GM21526 (cell line): ENCODE measurements around the gene AKNA.
"Not testable (repeated sequence)": the region's sequence is repeated elsewhere in the genome, so short reads cannot be mapped to it uniquely, and the experiment has no call there.

ENCODE experiments used
- ATAC-seq: cut with Tn5 transposase; IDR thresholded peaks from one replicate; pipeline ENCODE4 v1.9.1; 2021; ENCODE audit warnings: moderate library complexity; ENCODE audit not compliant: unreplicated experiment, low FRiP score

Gene AKNA

DNA sequence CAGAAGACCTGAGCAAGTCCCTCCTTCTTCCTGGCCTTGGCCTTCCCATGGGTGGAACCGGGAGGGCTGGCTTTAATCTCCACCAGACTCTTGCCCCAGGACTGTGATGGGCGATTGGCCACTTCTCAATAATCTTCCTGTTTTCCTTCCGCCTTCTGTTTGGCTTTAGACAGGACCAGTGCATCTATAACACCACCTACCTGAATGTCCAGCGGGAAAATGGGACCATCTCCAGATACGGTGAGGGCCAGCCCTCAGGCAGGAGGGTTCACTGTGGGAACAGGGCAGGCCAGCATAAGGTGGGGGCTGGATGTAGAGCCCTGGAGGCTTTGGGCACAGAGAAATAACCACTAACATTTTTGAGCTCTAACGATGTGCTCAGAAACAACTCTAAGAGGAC lies 63.9 kb downstream of the AKNA start:
- ATAC-seq = not testable (repeated sequence)

DNA sequence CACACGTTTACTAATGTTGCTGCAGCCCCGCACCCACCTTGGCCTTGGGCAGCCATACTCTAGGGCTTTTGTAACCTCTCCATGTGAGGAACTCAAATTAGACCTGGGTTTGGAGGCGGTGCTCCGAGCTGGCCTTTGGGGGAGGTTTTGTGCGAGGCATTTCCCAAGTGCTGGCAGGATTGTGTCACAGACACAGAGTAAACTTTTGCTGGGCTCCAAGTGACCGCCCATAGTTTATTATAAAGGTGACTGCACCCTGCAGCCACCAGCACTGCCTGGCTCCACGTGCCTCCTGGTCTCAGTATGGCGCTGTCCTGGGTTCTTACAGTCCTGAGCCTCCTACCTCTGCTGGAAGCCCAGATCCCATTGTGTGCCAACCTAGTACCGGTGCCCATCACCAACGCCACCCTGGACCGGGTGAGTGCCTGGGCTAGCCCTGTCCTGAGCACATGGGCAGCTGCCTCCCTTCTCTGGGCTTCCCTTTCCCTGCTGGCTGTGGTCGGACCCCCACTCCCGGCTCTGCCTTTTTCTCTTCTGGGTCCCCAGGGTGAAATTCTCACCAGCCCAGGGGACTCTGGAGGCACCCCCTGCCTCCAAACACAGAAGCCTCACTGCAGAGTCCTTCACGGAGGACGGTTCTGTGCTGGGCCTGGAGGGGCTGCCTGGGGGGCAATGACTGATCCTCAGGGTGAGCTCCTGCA lies 64.8 kb downstream of the AKNA start, which contains the start of gene ORM1:
Gene ORM1 (plus strand): TSS at position 268 of the 701 bp plus-strand sequence. CDS start 36 bp downstream, at position 304.
- not testable (repeated sequence) for ATAC-seq

DNA sequence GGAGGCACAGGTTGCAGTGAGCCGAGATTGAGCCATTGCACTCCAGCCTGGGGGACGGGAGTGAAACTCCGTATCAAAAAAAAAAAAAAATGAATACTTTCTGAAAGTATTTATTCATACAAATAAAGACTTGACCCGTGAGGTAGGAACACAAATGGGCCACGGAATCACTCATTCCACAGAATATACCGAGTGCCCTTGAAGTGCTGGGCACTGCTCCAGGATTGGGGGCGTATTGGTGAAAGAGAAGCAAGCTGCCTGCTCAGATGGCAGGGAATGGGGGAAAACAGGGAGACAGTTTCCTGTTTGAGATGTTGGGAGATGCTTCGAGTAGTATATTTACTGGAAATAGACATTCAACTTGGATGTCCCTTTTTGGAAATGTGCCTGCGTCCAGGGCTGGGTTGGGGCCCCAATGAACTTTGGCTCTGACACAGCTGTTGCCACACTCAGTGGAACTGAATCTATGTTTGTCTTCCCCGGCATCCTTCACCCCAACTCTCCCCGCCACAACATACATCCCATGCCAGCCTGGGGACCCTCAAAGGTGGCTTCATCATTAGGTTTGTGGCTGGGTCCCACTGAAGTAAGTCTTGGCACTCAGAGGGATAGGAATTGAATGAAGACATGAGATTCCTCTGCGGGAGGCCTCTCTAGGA lies 65.5 kb downstream of the AKNA start:
- ATAC-seq = not testable (repeated sequence)

DNA sequence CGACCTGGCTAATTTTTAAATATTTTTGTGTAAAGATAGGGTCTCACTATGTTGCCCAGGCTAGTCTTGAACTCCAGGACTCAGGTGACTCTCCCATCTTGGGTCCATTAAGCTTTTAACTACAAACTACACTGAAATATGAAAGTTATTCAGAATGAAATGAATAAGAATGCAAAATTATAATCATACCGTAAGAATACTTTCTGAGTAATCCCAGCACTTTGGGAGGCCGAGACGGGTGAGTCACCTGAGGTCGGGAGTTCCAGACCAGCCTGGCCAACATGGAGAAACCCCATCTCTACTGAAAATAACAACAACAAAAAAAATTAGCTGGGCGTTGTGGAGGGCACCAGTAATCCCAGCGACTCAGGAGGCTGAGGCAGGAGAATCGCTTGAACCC lies 66.0 kb downstream of the AKNA start:
- no peak for ATAC-seq

DNA sequence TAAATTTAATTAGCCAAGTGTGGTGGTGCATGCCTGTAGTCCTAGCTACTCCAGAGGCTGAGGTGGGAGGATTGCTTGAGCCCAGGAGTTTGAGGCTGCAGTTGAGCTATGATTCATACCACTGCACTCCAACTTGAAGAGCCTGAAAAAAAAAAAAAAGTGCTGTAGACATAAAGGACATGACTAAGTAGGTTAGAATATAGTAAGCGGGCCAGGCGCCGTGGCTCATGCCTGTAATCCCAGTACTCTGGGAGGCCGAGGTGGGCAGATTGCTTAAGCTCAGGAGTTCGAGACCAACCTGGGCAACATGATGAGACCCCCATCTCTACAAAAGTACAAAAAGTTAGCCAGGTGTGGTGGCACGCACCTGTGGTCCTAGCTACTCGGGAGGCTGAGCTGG lies 67.1 kb downstream of the AKNA start:
- not testable (repeated sequence) for ATAC-seq

DNA sequence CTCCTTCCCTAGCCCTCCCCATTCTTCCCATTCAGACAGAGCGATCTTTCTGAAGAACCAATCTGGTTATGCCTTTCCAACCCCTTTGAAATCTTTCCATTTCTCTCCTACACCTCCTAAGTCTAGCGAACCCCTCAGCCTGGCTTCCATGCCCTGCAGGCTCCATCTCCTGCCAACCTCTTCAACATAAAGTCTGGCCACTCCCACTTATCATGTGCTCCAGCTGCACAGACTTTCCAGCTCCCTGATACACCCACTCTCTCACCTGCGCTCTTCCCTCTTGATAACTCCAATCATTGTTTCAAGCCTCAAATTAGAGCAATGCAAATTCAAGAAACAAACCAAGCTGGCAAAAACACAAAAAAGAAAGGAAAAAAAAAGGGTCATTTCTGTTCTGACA lies 68.6 kb downstream of the AKNA start:
- no peak for ATAC-seq

DNA sequence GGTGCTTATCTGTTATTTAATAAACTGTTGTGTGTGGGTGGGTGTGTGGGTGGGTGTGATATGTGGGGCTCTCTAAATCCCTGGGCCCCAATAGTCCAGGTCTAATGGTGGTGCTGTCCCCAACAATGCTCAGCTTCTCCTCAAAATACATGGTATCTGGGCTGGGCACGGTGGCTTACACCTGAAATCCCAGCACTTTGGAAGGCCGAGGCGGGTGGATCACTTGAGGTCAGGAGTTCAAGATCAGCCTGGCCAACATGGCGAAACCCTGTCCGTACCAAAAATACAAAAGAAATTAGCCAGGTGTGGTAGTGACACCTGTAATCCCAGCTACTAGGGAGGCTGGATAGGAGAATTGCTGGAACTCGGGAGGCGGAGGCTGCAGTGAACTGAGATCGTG lies 69.4 kb downstream of the AKNA start:
- ATAC-seq = no peak

DNA sequence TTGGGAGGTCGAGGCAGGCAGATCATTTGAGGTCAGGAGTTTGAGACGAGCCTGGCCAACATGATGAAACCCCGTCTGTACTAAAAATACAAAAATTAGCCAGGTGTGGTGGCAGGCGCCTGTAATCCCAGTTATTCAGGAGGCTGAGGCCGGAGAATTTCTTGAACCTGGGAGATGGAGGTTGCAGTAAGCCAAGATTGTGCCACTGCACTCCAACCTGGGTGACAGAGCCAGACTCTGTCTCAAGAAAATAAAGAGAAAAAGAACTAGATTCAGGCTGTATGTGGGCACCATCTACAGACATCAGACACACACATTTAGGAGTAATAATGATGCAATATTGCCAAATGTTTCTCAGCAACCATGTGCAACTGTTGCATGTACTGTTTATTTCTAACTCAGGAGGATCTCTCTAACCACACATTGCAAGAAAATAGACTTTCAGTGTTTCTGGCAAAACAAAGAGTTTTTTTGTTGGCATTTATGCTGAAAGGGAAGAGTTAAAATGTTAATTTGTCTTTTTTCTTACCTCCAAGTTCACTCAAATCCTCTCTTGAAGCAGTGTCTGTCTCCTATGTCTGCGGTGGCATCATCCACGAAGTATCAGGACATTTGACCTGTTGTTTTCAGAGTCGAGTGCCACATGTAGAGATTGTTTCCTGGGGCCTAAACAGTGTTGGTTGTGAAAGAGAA lies 70.0 kb downstream of the AKNA start:
- ATAC-seq = no peak

DNA sequence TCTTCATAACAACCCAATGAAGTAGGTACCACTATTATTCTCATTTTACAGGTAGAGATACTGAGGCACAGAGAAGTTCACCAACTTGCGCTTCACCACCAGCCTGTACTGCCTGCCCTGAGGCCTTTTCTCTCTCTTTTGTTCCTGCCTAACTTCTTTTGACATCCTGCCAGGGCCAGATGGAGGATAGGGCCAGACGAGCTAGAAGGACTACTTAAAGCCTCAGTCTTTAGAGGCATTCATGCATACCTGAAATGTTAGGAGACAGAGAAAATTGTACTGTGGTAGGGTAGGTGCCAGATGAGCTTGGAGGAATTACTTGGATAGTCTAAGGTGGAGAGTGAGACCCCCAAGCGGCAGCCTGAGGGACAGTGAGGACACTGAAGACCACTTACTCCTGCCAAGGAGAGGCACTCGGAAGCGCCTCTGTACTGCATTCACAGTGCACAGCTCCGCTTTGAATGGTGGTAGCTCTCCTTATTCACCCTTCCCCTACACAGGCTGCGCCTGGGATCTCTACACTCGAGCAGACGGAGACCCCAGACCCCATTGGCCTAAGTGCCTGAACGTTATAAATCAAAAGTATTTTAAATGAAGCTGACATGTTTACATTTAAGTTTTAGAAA lies 71.1 kb downstream of the AKNA start:
- no peak for ATAC-seq

DNA sequence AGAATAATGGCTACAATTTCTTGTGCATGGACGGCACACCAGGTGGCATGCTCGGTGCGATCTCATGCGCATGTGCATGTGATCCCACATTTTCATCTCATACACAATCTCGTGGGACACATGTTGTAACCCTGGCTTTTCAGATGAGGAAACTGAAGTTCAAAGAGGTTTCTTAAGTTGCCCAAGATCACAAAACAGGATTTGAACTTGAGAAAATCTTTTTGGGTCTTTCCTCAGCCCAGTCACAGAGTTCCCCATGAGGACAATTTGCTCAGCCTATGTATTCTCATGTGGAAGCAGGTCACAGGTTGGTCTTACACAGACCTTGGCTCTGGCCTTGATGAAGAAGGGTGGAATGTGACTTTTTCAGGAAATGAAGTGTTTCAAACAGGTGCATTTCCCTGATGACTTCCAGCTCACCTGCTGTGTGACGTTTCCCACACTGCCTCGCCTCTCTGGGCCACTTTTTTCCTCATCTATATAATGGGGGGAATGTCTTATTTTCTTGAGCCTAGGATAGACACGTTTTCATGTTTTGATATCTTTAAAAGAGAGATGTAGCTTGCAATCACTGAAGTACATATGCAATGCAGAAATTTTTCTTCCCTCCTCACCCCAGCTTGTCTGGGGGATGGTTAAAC lies 71.9 kb downstream of the AKNA start:
- ATAC-seq = no peak

DNA sequence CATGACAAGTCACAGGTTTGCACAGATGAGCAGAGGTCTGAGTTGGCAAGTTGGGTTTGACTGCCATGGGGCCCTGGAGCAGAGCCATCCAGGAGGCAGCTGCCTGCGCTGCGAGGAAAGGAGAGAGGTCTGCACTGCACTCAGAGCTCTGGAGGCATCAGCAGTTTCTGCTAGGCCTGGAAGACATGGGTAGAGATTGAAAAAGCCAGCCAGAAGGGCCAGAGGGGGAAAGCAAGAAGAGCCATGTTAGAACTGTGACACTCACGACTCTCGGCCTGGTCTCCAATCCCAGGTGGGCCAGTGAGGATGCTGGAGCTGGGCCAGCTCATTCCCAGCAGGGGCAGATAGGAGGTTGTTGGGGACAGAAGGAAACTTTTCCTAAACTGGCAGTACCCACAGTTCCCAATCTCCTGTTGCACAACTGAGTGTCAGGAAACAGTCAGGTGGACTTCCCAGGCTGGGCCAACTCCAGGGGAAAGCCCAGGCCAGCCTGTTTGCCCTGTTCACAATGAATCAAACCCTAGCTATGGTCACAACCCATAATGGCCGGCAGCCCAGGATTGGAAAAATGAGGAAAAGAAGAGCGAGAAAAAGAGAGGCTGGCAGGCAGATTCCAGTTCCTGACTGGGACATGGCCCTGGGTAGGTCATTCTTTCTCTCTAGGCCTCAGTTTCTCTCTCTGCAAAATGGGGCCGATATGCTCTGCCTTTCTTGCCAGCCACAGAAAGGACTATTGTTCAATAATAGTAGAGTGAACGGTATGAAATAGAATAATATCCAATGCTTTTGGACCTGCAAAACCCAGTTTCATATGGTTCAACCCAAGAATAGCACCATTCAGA lies 72.7 kb downstream of the AKNA start:
- no peak for ATAC-seq

DNA sequence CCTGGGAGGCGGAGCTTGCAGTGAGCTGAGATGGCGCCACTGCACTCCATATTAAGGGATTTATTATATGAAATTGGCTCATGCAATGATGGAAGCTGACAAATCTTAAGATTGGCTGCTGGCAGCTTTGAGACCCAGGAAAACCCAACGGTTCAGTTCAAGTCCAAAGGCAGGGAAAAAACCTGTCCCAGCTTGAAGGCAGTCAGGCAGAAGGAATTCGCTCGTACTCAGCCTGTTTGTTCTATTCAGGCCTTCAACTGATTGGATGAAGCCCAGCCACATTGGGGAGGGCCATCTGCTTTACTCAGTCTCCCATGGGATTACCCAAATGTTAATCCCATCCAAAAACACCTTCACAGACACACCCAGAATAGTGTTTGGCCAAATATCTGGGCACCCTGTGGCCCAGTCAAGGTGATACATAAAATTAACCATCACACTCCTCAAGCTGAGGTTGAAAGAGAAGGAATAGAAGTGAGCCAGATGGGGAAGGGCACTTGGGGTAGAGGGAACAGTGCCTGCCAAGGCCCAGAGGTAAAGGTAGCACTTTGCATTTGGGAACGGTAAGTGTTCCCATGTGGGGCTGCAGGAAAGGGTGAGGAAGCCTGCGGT lies 73.4 kb downstream of the AKNA start:
- no peak for ATAC-seq

DNA sequence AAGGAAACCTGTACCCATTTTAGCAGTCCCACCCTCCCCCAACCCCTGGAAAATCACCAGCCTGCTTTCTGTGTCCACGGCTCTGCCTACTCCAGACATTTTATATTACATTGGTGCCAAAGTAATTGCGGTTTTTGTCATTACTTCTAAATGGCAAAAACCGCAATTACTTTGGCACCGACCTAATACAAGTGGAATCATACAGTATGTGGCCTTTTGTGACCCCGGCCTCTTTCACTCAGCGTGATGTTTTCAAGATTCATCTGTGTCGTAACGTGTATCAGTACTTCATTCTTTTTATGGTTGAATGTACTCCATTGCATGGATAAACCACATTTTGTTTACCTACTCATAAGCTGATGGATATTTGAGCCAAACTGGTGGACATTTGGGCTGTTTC lies 74.6 kb downstream of the AKNA start:
- no peak for ATAC-seq

DNA sequence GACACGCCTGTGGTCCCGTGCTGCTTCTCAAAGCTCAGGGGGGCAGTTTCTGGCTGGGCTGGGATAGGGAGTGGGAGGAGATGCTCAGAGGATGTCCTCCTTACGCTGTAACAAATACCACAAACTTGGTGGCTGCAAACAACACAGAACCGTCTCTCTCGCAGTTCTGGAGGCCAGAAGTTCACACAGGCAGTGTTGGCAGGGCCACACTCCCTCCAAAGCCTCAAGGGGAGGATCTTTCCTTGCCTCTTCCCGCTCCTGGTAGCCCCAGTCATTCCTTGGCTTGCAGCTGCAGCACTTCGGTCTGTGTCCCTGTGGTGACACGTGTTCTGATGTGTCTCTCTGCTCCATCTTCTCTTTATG lies 75.3 kb downstream of the AKNA start:
- ATAC-seq = no peak

DNA sequence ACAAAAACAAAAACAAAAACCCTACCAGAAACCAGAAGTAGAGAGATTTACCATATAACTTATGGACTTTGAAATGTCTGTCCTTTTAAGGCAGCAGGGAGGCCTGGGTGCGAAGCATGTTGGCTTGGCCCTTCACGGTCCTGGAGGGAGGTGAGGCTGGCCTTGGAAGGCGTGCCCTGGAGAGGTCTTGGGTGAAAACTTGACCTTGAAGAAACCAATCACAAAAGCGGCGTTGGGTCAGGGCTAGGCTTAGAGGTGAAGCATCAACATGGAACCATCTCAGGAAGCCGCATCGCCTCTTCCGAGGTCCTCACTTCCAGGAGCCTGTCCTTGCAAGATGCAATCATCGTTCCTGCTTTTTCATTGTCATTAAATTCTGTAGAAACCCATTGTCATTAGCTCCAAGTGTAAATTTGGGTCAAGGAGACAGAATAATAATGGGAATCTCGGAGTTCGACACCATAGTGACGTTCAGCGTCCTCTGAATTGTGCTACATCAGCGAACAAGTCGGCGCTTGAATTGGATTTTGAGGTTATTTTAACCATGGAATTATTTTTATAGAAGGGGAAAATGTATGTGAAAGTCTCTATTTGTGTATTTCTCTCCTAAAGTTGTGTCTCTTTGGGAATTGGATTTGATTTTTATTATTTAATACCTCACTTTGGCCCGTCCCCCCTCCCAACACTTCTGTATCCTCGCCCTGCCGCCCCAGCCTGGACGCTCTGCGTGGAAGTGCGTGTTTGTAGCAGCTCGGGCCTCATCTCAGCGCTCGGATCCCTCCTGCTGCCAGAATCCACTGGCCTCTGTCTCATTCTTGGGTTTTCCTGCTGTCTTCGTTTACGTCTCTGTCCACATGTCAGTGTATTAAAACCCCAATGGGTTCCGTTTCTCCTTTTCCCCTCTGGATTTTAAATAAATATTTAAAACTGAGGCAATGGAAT lies 75.9 kb downstream of the AKNA start:
- ATAC-seq = no peak

DNA sequence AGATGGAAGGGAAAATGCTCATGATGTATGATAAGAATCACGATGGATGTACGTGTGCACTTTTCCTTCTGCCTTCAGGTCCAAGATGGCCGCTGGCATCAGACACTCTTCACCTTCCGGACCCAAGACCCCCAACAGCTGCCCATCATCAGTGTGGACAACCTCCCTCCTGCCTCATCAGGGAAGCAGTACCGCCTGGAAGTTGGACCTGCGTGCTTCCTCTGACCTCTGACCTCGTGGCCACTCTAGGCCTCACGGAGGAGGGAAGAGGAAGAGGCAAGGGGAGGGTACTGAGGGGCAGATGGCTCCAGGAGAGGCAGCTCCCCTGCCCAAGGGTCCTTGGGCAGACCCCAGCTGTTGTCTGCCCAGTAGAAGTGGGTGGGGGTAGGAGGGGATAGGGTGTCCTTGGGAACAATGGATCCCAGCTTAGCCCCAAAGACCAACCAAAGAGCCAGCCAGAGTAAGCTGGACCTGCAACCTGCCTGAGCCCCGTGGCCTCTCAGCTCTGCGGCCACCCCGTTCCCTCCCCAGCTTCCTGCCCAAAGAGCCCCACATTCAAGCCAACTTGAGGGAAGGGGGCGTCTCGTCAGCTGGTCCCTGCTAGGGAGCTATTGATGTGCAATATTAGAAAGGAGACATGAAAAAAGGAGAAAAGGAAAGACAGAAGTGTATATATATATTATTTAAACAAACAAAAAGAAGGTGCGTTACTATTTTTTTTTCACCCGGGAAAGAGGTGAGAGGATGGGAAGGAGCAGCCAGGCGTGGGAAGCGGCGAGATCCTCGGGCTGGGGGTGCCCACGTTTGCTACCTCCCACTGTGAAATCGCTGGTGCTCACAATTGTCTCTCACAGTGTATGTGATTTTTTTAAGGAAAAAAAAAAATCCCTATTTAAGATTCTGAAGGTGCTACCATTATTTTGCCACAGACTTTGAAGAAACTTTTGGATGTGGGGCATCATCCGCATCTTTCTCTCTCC lies 77.0 kb downstream of the AKNA start:
- no peak for ATAC-seq

DNA sequence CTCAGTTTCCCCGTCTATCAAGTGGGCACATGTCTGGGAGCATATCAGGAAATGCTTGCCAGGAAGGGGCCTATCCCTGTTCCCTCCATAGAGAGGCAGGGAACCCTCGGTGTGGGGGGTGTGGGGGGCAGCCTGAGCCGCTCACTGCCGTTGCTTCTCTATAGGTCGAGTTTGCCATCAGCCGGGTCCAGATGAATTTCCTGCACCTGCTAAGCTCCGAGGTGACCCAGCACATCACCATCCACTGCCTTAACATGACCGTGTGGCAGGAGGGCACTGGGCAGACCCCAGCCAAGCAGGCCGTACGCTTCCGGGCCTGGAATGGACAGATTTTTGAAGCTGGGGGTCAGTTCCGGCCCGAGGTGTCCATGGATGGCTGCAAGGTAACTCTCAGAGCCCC lies 78.7 kb downstream of the AKNA start:
- no peak for ATAC-seq
